Measurements from ENCODE around the gene PTGFRN.

The PTGFRN gene

DNA sequence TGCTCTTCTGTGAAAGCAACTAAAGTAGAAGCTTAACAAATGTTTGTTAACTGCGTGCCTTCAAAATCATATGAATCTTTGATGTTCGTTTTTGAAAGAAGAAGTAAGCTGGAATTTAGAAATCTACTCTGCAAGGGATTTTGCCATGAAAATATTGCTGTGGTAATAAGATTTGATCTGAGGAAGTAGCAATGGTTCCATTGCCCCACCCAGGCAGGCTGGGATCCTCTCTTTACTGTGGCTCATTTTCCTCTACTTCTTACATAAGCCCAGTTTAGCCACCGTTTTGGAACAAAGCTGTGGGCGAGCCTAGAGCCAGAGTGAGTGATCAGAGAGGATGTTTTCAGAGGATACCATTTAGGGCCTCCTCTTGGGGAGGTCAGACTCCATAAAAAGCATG lies 20.3 kb upstream of the PTGFRN start:
- DNase-seq, result no peak

DNA sequence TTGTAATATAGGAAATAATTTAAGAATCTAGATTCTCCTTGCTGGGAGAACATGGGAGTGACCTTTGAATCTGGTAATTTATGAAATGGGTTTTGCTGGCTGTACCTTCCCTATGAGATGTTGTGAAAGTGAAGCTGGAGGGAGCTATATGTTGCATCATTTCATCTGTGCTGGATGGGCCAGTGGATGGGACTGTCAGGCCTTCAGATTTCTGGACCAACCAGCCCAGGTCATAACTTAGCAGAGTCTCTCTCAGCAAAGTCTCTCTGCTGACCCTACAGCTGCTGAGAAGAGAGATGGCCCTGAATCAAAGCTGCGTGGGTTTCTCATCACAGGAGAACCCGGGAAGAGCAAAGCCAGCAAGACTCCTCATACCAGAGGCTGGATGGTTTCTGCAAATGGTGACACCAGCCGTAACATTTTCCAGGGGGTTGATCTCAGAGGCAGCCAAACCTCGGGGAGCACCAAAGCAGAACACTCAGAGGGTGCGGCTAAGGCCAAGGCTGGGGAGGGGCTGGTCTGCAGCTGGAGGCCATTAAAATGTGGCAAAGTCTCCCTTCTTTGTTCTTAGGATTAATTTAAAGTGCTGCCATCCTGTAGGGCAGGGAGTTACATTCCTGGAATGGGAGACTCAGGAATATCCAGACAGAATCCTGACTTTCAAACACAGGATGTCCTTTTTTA lies 18.2 kb upstream of the PTGFRN start:
- DNase-seq, result no peak

DNA sequence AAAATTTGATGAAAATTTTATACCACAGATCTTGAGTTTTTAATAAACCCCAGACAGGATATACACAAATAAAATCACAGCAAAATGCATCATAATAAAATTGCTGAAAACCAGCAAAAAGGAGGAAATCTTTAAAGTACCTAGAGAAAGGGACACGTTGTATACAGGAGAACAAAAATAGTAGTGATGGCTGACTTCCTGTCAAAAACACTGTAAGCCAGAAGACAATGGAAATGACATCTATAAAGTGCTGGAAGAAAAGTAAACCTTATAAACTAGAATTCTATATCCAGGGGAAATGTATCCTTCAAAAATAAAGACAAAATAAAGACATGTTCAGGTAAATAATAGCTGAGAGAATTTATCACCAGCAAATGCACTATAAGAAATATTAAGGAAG lies 14.6 kb upstream of the PTGFRN start:
- no peak for DNase-seq

DNA sequence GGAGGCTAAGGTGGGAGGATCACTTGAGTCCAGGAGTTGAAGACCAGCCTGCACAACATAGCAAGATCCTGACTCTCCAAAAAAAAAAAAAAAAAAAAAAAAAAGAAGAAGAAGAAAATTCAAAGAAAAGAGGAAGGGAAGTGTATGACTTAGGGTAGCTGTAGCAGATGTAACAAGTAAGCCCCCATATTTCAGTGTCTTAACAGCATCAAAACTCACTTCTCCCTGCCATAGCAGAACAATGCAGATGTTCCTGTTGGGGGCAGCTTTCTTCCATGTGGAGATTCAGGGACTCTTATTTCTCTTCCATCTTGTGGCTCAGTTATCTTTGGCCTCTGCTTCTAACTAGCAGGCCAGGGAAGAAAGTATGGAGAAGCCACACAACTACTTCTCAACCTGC lies 10.2 kb upstream of the PTGFRN start:
- no peak for DNase-seq

DNA sequence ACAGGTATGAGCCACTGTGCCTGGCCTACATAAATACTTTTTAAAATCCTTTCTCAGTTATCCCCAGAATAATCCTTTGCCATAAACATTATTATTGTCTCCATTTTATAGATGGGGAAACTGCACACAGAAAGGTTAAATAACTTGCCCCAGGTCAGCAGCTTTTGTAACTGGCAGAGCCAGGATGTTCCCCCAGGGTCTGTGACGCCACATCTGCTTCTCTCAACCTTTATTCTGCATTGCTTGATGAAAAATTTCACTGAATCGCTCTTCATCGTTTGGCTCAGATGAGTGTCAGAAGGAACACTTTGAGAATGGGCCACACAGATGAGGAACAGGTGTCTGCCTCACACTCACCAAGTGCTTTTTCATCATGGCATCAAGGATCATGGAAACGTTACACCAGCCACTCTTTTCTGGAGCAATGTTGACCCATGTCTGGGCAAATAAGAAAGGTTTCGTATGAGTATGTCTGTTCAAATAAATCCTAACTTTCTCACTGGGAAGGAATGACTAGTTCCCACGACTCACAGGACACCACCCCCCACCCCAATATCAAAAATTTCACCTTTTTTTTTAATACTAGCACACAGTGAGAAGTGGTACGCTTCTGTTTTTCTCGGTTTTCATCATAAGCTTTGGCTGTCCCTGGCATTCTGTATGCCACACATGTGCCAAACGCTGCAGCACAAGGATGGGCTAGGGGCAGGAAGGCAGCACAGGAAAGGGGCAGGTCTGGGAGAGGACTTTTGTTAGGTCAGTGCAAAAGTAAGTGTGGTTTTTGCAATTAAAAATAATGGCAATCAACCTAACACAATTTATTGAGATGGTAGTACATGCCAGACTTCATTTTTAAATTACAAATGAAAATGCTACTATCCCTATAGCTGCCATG lies 9.0 kb upstream of the PTGFRN start:
- DNase-seq, result no peak

DNA sequence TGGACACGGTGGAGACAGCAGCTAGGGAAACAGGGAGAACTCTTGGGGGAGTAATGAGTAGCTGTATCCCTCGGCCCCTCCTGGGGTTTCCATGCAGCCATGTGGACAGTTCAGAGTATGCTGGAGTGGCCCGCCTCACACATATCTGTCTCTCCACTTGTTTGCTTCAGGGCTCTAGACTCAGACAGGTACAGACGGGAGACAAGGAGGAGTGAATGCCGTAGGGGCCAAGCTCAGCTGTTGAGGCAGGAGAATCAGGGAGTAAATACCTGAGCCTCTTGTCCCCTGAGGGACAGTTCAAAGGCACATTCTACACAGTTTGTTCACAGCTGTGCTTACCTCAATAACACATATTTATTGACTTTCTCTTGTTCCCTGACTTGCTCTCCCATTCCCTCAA lies 7.7 kb upstream of the PTGFRN start:
- no peak for DNase-seq

DNA sequence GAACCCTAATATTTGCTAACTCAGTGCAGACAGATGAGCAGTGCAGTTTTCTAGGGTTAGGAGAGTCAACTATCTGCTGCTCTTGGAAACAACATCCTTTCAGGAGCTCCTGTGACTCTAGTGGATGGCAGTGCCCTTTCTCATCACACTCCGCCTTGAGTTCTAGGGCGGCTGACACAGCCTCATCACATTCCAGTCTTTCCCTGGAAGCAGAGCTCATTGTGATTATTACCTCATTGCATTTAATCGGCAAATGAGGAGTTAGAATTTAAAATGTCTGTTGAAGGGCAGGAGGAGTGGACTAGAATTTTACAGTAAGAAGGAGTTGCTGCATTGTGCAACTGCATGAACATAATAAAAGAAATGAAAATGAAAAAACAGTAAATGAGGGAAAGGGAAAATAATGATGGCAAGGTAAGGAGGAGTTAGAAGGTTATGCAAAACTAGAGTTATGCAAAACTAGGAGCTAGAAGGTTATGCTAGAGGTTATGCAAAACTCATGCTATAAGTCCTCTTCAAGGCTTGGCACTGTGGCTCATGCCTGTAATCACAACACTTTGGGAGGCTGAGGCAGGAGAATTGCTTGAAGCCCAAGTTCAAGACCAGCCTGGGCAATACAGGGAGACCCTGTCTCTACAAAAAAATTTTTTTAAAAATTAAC lies 6.9 kb upstream of the PTGFRN start:
- DNase-seq, result no peak

DNA sequence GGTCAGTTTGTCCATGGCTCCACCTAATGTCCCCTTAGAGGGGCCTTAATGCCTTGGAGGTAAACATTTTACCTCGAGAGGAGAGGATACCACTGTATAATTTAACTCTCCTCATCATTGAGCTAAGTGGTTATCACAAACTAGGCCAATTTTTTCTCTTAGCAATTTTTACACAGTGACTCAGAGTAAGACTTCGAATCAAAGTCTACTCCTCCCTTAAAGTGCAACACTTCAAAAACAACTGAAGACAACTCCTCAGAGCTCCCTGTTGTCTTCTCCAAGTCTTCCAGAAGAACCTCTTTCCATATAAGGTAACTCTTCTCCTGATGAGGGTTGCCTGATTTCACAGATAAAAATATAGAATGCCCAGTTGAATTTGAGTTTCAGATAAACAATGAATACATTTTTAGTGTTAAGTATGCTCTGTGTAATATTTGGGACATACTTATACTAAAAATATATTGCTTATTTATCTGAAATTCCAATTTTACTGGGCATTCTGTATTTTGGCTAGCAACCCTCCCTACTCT lies 4.9 kb upstream of the PTGFRN start:
- no peak for DNase-seq

DNA sequence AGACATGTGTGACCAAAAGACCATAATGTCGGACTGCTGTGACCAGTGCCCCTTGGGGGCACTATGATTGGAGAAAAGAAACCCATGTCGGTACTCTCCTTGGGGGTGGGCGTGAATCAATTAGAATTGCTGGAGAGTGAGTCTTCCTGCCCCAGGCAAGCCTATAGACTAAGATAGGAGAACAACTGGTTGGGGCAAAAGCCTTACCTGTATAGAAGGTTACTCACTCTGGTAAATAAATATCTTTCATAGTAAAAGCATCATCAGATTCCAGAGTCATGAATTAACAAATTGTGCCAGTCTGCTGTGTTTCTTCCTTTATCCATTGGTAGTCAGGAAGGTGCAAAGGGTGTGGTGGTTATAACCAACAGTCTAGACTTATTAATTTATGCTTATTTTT lies 2.9 kb upstream of the PTGFRN start:
- DNase-seq, result no peak

DNA sequence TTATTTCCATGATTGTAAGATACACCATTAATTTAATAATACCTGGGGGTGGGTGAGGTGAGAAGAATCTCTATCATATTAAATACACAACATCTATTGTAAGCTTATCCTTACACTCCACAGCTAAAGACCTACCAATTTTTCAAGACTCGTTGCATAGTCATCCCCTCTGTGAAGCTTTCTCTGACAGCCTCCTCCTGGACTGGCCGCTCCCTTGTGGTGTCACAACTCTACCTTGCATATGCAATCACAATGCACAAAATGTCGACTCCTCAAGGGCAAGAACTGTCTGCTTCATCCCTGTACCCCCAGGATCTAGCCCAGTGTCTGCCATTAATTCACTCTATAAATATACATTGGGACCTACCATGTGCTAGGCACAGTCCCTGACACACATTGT lies 2.4 kb upstream of the PTGFRN start:
- DNase-seq, result no peak

DNA sequence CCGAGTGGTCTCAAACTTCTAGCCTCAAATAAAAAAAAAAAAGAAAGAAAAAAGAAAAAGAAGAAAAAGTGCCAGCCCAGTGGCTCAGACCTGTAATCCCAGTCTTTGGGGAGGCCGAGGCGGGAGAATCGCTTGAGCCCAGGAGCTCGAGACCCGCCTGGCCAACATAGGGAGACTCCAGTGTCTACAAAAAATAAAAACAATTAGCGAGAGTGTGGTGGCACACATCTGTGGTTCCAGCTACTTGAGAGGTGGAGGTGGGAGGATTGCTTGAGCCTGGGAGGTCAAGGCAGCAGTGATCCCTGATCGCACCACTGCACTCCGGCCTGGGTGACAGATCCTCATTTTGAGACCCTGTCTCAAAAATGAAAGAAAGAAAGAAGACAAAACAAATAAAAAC lies 1.4 kb upstream of the PTGFRN start:
- DNase-seq, result no peak

DNA sequence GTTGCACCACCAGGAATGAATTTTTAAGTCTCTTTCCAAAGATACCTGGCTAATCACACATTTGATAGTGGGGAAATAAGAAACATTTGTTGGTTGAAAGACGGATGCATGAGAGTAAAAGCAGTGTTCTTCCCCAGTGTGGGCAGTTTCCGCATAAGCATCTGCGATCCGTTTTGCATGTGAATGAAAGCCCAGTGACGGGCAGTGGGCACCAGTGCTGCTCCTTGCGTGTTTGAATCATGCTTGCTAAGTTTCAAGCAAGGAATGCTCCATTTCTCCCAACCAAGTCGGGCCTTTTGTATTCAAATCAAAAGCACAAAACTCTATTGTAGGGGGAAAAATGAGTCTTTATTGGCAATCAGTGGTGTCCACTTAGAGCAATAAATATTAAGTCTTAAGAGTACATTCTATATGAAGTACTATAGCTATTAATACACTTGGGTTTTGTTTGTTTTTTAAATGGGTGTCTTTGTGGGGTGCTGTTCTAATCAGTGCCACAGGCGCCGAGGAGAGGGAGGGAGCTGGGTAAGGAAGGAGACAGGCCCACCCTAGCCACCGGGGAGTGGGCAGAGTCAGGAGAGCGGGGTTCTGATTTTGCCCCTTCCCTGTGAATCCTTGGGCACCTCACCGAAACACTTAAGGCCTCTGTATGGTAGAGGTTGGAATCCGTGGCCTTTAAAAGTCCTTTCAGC lies 750 bp upstream of the PTGFRN start:
- DNase-seq, result no peak

DNA sequence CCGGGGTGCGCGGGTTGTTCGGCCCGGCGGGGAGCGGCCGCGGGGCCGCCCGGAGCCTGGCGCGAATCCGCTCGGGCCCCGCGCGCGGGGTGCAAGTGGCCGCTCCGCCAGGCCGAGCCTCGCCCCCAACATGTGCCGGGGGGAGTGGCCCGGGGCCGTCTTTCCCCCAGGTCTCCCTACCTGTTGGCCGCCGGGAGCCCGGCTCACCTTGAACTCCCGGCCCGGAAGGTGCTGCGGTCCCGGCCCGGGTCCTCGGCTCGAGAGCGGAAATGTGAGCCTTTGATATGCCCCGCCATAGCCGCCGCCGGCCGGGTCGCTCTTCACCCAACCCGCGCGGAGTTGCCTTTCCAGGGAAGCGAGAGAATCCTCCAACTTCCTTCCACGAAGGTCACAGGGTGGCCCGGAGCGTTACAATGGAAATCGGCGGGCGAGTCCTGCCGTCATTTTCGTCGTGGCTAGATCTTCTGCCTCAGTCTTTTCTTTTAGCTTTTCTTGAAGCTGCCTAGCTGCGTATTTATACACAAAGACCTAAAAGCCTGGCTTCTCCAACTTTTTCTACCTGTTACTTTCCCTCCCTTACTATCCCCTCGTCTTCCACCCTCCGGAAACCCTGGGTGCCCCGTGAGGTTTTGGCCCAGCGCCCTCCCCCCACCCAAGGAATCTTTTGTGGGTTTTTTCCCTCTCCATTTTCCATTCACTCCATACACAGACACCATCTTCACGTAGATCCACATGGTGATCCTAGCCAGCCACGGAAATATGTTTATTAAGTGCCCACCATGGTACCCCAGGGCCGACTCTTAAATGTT lies 867 bp downstream of the PTGFRN start:
- DNase-seq, result peak; percentile 53

DNA sequence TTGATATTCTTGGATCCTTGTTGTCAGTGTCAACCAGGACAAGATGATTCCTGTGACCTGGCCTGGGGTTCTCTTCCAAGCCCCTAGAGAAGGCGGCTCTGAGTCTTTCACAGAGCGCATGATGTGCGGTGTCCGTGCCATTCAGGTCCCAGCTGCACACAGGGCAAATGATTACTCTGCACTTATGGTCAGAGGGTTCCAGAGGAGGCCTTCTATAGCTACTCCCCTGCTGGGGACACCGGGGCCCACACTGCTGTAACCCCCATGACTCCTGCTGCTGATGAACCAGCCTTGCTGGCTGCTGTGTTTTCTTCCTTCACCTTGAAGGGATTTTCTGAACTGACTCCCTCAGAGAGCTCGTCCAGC lies 1.5 kb downstream of the PTGFRN start:
- no peak for DNase-seq

DNA sequence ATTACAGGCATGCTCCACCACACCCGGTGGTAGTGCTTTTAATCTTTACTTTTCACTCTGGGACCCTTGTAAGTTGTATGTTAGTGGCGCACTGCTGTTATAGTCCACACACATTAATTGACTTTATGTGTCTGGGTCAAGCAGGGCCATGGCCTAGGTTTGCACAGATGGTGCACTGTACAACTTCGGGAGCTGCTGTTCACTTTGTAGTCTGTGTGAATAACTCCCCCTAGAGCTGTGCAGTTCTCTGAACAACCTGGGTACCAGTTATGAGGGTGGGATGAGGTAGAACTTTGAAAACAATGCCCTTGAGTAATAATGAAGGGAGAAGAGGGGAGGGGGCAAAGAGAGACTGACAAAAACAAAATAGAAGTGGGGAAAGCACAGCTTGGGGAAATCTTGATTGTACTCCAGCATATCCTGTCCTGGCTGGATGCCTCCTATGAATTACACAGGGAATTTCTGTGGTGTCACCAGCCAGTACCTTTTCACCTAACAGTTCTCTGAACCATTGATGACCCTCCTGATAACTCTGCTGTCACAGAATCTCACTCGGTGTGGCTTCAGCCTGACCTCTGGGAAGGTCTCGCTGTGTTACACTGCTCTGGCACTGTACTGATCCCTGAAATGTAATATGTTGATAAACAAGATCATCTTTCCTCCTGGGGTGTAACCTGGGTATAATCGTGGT lies 2.2 kb downstream of the PTGFRN start:
- no peak for DNase-seq

DNA sequence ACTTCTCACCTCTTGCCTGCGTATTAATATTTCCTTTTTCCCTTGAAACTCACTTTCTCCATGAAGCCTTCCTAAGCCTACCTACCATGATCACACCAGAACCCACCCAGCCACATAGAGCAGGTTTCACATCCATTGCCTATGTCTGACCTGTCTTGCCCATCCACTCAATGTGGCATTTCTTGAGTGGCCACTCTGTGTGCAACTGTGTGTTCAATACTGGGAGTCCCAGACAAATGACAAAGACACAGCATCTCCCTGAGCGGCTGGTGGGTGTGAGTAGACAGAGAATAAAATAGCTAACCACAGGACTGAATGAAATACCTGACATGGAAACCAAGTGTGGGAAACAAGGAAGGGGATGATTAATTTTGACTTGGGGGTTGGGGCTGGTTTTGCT lies 3.1 kb downstream of the PTGFRN start:
- no peak for DNase-seq

DNA sequence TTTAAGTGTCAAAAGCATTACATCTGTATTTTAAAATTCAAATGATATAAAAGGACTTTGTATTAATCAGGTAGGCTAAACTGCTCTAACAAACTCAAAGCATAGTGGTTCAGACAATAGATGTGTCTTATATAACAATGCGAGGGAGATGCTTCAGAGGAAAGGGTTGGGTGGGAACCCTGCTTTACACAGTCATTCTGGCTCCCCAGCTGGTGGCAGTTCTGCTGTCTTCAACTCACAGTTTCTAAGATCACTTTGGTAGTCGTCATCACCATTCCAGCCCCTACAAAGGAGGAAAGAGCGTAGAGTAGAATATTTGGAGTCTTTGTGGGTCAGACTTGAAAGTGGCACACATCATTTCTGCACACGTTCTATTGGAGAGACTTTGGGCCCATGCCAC lies 4.2 kb downstream of the PTGFRN start:
- no peak for DNase-seq

DNA sequence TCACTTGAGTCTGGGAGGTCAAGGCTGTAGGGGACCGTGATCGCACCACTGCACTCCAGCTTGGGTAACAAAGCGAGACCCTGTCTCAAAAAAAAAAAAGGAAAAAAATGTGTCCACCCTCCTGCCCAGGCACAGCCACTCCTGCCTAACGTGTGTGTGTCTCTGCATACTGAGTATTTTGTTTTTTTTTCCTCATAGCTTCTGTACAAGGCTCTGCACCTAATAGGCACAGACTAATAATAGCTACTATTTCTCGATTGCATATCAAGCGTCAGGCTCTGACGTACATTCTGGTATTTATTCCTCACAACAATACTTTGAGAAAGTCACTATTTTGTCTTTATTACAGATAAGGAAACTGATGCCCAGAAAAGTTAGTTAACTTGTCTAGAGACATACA lies 5.0 kb downstream of the PTGFRN start:
- no peak for DNase-seq

DNA sequence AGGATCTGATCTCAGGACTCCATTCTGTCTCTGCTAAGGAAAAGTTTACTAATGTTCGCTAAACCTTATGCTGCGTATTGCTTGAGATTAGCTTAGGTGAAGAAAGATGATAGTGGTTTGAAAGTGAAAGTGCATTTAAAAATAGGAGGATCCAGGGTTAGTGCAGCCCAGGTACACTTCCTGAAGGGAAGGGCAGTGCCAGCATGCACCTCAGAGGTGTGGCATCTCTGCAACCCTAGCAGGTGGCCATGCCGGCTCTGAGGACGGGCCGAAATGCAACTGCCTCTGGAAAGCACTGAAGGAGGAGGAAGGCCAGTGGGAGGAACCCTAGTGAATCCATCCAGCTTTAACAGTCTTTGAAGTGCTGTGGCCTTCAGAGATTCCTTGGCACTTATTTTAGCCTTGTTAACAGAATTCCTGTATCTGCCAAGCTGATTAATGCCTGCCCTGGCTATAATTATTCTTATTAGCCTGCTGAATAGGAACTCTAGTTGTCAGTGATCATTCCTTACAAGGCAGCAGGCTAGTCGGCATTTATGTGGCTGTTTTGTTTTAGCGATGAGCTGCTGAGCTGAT lies 5.5 kb downstream of the PTGFRN start:
- DNase-seq, result no peak

DNA sequence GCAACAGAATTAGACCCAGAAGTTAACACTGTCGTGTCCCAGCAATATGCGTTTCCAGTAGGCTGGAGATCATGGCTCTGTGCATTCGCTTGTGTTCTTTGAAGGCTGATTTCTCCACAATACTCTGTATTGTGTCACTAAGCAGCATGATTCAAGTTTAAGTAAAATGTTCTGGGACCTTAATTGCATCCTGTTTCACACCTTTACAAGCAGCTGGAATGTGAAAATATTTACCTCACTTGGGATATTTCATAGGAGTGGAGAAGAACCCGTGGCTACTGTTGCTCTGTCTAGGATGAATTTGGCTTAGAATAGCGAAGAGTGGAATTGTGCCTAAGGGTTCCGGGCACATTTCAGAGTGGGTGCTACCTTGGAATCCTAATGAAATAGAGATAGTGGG lies 6.3 kb downstream of the PTGFRN start:
- DNase-seq, result no peak
